ENCODE measurements around the gene XPO1. TPM values are rescaled to one million over a fixed set of nuclear protein-coding genes. Genes with fewer than 3 reads are reported as not detected.

XPO1 gene
- total RNA-seq, 1 experiment from 2014 or later = 189 TPM

DNA sequence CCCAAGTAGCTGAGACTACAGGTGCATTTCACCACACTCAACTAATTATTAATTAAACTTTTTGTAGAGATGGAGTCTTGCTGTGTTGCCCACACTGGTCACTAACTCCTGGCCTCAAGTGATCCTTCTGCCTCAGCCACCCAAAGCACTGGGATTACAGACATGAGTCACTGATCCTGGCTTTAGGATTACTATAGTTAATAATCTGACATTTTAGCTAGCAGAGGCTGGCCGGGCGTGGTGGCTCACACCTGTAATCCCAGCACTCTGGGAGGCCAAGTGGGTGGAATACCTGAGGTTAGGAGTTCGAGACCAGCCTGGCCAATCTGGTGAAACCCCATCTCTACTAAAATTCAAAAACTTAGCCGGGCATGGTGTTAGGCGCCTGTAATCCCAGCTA lies 106.8 kb downstream of the XPO1 start:
- in situ Hi-C loops (cut with HindIII; ENCODE audit: low pct_unique_long_range_greater_than_20kb, low sequenced_read_pairs) (no loop called here), intact Hi-C loops (cut with micrococcal nuclease; ENCODE audit: unreplicated experiment) (no loop called here)
- CTCF ChIA-PET = no interaction called here
- Histone ChIP-seq H3K27ac (ENCODE audit: low read length) (no peak overlapping the region), H3K36me3 (ENCODE audit: control insufficient read depth, insufficient read depth, low read length) (no peaks in the 10 kb centered on the region), H3K4me1 (ENCODE audit: control insufficient read depth, insufficient read depth, low read length) (peaks cover 15% of the 10 kb centered on the region), H3K4me3 (ENCODE audit: low read depth in 2 of 2, low read length in 2 of 2) (no peak overlapping the region), H3K27me3 (ENCODE audit: control insufficient read depth, insufficient read depth, low read length) (no peaks in the 10 kb centered on the region), H3K9me3 (ENCODE audit: control insufficient read depth, insufficient read depth, low read depth, low read length) (no peaks in the 10 kb centered on the region)
- ATAC-seq (no peak), DNase-seq (ENCODE audit: low read depth, low spot score) (no peak)
- POLR2A ChIA-PET = interaction anchor here (0.7 kb wide), 1 partner anchor 77 kb away, joined by 3 read pairs; no protein-coding TSS in a partner anchor
- TF ChIP-seq REST (IDR thresholded peaks at IDR 0.05; ENCODE audit: insufficient read depth in 1 of 2, low read depth in 2 of 2, low read length in 1 of 2) (no peak), TCF7L2 (IDR thresholded peaks at IDR 0.05; ENCODE audit: low read depth, low read length) (no peak), CTCF (IDR thresholded peaks at IDR 0.05) (no peak), POLR2AphosphoS5 (IDR thresholded peaks at IDR 0.05; ENCODE audit: low read depth, low read length) (no peak), SIN3A (IDR thresholded peaks at IDR 0.05; ENCODE audit: borderline replicate concordance, insufficient read depth, low read depth, low read length) (no peak)
- no TSS peak for BruUV-seq (replicated peaks)

Other genes starting within 250 kb of the XPO1 start
- gene USP34, start 67.3 kb downstream of the XPO1 start, total RNA-seq (2021; ENCODE audit: unreplicated experiment) = 91.4 TPM